ENCODE data around the gene VSIG8.

GRCh38 chr1:159892944-159893343, 30.5 kb upstream of the VSIG8 start:
- TF ChIP-seq POLR2AphosphoS5 (IDR thresholded peaks at IDR 0.05): no peak
- TF ChIP-seq EP300 (IDR thresholded peaks at IDR 0.05): no peak
- TF ChIP-seq POLR2A (IDR thresholded peaks at IDR 0.05): no peak
- TF ChIP-seq, protein P1, sequence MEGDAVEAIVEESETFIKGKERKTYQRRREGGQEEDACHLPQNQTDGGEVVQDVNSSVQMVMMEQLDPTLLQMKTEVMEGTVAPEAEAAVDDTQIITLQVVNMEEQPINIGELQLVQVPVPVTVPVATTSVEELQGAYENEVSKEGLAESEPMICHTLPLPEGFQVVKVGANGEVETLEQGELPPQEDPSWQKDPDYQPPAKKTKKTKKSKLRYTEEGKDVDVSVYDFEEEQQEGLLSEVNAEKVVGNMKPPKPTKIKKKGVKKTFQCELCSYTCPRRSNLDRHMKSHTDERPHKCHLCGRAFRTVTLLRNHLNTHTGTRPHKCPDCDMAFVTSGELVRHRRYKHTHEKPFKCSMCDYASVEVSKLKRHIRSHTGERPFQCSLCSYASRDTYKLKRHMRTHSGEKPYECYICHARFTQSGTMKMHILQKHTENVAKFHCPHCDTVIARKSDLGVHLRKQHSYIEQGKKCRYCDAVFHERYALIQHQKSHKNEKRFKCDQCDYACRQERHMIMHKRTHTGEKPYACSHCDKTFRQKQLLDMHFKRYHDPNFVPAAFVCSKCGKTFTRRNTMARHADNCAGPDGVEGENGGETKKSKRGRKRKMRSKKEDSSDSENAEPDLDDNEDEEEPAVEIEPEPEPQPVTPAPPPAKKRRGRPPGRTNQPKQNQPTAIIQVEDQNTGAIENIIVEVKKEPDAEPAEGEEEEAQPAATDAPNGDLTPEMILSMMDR (IDR thresholded peaks at IDR 0.05): no peak
